Stimulated activated CD4-positive, alpha-beta T cell treated with anti-CD3 and anti-CD28 coated beads, Interleukin-4, amount 100 ng/mL, for 4 hours (primary cell): ENCODE data around the gene CD46.
A peak's percentile ranks its signal among the peaks of the same experiment; 100 is the strongest.
"Not testable (repeated sequence)": the region's sequence is repeated elsewhere in the genome, so short reads cannot be mapped to it uniquely, and the experiment has no call there.

Source experiments
- DNase-seq, 2 experiments: peaks; one replicate each; pipeline ENCODE4 v3.0.0-alpha.2; 2020

CD46 gene

DNA sequence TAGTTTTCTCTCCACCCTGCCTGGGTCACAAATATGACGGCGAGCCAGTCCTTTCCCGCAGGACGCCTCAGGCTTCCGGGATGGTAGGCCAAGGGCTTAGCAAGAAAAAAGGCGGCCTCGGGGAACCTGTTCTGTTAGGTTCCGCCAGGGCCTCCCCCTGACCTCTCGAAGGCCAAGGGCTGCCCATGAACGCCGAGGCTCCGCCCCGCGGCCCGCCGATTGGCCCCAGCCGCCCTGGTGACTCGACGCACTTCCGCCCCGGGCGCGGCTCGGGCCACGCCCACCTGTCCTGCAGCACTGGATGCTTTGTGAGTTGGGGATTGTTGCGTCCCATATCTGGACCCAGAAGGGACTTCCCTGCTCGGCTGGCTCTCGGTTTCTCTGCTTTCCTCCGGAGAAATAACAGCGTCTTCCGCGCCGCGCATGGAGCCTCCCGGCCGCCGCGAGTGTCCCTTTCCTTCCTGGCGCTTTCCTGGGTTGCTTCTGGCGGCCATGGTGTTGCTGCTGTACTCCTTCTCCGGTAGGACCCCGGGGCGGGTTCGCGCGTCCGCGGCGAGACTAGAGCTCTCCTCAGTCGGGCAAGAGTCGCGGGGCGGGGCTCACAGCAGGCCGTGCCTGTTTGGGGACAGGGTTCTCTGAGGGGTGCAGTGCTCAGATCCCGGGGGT lies at the start of gene CD46:
TSS of gene CD46 (plus strand) at position 265 of the 666 bp plus-strand sequence. CDS start at position 424, 159 bp downstream.
- peak; percentile 92 for DNase-seq

DNA sequence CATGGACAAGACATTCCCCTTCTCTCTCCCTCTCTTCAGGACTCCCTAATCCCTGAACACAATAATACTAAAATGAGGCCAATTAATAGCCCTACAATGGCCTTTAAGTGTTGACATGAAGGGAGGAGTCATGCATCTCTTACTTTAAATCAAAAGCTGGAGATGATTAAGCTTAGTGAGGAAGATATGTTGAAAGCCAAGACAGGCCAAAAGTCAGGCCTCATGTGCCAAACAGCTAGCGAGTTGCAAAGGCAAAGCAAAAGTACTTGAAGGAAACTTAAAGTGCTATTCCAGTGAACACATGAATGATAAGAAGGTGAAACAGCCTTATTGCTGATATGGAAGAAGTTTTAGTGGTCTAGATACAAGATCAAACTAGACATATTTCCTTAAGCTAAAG lies 49.5 kb upstream of the CD46 start:
- no peak for DNase-seq

DNA sequence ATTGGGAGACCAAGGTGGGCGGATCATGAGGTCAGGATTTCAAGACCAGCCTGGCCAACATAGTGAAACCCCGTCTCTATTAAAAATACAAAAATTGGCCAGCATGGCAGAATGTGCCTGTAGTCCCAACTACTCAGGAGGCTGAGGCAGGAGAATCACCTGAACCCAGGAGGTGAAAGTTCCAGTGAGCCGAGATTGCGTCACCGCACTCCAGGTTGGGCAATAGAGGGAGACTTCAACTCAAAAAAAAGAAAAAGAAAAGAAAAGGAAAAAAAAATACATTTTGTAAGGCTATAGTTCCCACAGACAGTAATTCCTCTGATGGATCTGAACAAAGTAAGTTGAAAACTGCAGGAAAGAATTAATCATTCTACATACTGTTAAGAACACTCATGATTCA lies 48.1 kb upstream of the CD46 start:
- DNase-seq = no peak

DNA sequence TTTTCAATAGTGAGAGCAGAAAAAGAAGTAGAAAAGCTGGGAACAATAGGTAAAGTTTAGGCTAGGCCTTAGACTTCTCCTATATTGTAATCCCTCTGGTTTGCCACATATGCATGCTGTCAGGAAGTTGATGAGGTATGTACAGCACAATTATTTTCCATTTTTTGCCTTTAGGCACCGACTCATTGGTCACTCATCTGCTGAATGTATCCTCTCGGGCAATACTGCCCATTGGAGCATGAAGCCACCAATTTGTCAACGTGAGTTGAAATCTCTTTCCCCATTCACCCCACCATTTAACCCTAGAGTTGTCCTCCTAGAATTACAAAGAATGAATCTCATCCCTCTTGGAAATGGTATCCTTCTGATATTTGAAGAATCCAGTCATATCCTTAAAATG lies 43.9 kb upstream of the CD46 start:
- DNase-seq = not testable (repeated sequence)

DNA sequence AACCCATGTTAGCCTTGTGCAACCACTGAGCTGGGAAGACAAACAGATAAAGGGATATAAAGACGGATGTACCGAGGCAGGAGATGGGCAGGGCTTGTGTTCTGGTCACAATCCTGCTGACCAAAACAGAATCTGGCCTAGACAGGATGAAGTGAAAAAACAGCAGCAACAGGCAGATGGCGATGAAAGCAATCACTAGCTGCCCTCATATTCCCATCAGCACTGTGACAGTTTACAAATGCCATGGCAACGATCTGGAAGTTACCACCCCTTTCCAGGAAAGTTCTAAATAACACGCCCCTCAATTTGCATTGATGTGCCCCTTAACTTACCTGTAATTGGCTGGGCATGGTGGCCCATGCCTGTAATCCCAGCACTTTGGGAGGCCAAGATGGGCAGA lies 40.6 kb upstream of the CD46 start:
- no peak for DNase-seq

DNA sequence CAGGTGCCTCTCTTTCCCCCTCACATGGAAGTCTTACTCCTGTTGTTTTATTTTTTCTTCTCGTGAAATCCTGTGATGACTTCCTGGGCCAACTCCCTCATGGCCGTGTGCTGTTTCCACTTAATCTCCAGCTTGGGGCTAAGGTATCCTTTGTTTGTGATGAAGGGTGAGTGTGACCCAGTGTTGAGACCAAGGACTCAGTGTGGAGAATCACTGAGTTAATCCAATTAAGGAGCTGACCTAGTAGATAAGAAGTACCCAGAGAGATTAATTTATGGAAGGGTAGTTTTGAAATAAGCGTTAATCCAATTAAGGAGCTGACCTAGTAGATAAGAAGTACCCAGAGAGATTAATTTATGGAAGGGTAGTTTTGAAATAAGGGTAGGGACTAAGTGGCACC lies 39.2 kb upstream of the CD46 start:
- not testable (repeated sequence) for DNase-seq

DNA sequence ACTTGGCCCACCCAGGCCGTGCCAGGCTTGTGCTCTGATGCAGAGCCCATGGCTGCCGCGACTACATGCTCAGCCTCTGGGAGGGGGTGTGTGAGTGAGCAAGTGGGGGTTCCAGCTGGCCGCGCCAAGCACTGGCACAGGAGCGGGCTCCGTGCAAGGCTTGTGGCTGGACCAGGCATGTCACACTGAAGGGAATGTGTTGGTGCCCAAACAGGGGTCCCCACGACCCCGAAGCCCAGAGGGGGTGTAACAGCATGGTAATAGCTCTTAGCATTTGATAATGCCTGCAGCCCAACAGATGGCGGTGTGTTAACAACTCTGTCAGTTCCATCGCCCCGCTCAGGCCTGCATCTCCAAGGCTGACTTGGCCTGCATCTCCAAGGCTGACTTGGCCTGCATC lies 38.3 kb upstream of the CD46 start:
- DNase-seq = no peak

DNA sequence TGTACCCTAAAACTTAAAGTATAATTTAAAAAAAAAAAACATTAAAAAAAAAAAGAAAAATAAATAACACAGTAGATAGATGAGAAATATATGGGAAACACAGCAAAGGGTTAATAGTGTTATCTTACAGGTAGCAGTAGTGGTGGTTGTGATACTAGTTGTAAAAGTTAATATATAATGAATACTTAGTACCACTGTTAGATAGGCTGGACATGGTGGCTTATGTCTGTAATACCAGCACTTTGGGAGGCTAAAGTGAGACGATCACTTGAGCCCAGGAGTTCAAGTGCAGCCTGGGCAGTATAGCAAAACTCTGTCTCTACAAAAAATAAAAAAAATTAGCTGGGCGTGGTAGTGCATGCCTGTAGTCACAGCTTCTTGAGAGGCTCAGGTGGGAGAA lies 32.6 kb upstream of the CD46 start:
- no peak for DNase-seq

DNA sequence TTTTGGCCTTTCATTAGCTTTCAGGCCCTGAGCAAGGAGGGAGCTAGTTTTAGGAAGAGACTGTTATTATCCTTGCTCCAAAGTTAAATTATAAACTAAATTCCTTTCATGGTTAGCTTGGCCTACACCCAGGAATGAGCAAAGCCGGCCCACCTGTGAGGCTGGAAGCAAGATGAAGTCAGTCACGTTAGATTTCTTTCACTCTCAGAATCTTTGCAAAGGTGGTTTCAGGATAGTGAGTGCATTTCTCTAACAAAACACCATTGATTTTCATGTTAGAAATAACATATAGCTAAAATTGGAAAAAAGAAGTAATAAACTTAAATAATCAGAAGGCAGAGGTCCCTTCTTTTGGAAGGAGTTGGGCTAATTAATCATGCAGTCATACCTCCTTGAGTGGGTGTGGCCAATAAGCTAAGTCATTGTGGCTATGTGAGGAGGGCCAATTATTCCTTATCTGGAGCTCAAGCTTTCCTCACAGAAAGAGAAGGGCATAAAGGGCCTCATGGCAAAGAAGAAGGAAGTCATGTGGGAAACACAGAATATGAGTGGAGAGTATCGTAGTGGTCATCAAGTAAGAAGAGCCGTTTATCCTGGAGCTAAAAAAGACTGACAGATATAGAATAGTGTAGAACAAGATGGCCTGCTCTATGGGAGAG lies 23.5 kb upstream of the CD46 start:
- not testable (repeated sequence) for DNase-seq

DNA sequence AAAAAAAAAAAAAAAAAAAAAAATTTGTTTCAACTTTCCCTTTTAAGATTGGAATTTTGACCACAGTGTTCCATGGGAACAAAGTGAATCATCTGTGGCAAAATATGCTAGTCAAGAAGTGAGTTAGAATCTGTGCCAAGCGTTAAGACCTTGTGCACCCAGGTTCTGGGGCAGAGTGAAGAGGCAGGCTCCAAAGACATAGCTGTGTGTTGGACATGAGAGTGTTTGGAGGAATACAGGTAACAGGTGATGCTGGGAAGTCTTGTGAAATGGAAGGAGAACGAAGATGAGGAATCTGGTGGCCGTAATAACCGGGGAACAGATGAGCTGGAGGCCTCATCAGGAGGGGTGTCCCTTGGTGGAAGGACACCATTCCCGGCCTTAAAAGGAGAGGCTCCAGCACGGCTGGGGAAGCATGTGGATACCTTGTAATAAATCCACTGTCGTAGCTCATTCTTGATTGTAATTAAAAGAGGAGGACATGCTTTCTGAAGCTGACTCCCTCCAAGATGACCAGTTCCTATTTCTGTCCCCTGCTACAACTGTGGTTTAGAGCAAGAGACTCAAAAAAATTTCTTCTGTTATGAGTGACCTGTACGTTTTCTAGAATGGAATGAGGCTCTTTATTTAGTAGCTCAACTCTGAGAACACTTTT lies 14.2 kb upstream of the CD46 start:
- DNase-seq = not testable (repeated sequence)

DNA sequence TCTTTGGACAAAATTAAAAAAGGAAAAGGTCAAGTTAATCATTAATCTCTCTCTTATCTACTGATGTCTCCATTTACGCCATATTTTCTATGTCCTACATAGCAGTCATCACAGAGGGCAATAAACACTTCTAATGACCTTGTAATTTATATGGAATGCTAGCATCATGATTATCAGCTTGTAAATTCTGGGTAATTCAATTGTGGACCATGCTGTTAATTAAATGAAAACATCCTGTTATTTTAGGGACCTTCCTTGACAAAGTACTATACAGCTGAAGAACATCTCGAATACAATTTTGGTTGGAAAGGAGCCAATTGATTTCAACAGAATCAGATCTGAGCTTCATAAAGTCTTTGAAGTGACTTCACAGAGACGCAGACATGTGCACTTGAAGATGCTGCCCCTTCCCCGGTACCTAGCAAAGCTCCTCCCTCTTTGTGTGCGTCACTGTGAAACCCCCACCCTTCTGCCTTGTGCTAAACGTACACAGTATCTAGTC lies 13.6 kb upstream of the CD46 start:
- DNase-seq = peak in 1 of 2 experiments; percentile 47

DNA sequence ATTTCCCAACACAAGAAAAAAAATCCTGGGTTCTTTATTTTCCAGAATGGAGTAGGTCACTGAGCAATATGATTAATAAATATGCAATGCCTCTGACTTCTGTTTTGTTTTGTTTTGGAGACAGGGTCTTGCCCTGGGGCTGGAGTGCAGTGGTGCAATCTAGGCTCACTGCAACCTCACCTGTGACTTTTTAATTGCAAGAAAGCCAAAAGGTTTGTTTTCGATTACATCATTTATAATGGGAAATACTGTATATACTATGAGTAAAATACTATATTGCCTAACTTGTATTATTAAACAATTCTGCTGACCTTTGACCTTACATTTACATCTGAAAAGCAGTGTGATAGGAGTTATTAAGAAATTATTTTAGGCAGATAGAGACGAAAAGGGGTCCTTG lies 11.6 kb upstream of the CD46 start:
- DNase-seq = no peak

DNA sequence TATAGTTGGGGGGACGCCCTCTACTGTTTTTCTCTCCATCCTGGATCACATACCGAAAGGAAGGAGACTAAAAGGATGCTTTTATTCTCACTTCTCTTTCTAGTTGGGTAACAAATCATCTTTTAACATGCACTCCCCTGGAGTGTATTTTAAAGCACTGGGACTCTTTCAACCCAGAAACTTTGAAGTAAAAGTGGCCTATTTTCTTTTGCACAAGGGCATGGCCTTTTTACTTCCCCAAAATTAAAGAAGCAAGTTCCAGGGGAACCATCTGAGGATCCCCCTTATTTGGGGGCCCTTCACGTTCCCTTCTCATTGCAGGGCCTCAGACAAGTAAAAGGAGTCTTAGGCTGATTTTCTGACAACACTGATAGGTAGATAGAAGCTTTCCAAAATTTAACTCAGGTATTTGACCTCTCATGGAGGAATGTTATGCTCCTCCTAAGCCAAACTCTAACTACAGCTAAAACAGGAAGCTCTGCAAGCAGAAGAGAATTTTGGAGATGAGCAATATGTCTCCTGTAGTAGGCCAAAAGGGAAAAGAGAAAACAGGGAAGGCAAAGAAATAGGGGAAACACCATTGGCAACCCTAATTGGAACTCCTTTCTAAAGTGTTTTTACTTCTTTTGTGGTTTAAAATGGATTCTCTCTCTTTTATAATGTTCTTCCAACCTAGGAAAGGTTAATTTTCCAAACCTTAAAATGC lies 8.9 kb upstream of the CD46 start:
- no peak for DNase-seq

DNA sequence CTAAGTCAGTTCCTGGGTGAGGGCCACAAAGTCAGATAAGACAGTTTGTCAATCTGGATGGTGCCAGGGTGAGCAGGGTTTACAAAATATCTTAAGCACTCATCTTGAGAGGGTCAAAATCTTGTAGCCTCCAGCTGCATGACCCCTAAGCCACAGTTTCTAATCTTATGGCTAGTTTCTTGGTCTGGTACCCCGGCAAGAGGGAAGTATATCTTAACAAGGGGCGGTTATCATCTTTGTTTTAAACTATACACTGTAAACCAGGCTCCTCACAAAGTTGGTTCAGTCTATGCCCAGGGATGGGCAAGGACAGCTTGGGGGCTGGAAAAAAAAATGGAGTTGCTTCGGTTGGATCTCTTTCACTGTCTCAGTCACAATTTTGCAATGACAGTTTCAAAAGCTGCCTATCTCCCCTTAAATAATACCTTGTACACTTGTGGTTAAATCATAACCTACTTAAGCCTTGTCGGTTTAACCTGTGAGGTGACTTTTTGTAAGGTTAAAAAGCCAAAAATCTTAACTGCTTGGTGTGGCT lies 7.8 kb upstream of the CD46 start:
- DNase-seq = no peak

DNA sequence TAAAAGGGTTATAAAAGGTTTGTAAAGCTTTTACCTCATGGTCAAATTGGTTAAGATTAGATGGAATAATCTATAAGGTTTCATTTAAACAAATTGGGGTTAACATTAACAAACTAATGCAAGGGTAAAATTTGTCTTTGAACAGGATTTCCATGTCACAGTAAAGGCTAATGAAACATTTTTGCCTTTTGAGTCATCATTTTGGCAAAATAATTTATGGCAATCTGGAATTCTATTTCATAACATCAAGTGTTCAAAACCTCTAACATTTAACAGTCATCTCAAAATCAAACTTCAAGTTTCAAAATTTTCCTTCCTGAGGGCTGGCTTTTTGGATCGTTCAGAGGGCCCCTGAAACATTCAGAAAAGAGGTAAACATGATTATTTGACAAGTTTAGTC lies 6.6 kb upstream of the CD46 start:
- no peak for DNase-seq

DNA sequence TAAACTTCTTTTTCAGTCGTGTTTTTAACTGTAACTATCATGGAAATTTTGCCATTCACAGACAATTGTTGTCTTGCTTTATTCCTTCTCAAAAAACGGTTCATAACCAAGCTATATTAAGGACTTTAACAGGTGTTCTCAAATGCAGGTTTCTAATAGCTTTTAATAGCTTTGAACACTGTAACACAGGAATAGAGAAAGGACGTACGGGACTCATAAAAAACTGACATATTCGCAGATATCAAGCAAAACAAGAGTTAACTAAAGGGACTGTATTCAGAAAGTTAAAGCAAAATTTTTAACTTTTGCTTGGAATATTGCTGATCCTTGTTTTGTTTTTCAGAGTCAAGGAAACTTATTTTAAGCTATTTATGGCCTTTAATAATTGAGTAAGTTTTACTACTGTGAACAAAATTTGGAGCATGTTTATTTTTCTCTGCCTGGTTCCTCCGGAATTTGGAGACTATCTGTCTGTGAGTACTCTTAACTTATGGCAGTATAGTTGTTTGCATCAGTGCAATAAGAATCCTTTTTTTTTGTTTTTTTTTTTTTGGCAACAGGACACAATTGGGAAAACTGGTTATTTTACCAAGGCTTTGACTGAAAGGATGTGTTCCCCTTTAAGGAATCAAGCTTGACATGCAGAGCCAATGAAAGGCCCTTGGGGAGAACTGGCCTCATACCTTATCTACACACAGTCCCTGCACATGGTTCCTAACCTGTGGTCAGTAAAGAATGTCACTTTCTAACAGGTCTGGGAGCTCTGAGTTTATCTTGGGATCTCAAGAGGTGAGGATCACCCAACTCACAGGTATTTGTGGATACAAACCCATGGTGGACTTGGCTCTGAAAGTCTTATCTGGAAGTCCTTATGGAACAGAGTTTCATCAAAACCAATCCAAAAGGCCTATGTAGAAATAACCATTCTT lies 5.8 kb upstream of the CD46 start:
- no peak for DNase-seq

DNA sequence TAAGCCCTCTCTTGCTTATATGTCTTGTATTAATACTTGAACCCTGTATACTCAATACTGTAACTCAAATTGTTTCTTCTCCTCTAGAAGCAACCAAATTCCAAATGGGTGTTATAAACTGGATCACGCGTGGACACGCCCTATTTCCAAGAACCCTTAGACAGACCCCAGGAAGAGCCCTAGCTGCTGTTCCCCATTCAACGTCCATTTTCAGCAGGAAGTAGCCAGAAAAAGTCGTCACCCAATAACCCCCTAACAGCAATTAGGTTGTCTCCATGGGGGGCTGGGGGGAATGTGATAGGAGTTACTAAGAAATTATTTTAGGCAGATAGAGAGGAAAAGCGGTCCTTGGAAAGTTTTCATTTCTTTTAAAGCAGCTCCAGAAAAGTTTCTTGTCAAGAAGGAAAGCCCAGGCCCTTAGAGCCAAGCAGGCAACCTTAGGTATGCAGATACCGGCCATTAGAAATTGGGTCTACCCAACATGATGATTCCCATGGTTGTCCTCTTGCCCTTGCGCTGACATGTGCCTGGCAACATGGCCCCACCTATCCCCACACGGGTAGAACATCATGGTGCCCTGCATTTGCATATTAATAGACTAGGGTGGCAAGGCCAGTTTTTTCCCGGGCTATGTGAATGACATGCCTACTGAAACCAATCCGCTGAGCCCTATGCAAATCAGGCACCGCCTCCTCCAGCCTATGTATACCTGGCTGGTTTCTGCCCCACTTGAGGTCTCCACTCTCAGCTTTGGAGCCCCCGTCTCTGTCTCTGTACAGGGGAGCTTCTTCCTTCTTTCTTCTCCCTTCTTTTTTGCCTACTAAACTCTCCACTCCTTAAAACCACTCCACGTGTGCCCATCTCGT lies 4.0 kb upstream of the CD46 start:
- DNase-seq = no peak

DNA sequence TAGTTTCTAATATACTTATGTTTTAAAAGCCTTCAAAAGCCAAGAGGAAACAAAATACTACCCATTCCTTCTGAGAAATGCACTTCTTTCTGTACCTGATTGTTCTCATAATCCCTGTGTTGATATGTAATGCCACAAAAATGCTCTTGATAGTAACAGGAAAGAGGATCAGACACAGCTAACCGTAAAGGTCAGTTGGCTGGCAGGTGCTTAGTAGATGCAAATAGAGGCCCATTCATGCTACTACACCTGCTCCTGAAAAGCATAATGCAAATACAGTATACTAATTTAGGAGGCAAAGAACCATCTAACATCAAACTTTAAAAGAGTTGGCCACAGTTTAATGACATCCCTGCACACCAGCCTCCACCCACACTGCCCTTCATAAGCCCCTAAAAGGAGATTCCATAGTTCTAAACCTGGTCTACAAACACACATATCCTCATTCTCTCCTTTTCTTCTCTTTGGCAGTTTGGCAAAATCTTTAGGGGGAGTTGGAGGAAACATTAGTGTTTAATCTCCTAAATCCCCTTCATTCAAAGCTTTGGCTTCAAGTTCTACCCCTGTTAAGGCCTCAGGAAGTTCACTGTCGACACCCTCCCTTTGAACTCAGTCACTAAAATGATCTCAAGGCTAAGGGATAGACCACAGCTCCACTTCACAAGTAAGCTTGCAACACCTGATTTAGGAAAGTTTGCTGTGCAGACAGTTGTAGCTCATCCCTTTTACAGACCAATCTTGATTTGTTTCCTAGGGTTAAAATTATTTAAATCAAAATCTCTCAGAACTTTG lies 2.9 kb upstream of the CD46 start:
- no peak for DNase-seq

DNA sequence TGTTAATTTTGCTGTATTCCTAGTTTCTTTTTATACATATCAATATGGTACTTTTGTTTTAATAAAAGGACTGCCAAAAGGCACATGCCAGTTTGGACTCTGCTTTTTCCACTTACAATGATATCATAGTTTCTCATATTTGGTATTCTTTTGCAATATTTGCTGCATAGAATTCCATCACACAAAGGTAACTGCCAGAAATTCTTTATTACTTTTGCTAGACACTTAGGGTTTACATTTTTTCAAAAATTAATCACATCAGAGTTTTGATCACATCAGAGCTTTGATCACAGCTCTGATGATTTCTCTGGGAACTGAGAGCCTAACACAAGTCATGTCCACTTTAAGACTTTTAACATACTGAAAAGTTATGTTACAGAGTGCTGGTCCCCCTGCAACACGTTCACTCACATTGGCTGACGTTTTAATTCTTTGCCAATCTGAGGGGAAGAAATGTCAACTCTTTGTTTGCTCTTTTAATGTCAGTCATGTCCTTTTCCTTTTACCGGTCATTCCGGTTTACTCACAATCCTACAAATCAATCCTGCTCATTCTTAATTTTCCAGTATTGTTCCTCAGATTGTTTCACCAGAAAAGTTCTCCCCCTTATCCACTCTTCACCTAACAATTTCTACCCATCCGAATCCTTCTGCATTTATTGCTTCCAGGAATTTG lies 1.1 kb upstream of the CD46 start:
- no peak for DNase-seq

DNA sequence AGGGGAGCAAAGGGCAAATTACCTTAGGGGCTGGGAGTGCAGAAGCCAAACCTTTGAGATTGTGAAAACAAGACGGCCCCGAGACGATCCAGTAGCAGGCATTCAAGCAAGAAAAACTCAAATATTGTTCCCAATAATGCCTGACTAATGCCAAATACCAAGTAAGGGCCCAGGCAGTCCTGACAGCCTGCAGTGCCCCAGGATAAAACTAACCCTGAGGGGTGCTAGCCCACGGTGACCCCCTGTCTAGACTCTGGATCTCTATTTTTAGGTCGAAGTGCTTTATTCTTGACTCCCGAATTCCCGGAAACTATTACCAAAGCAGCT lies 428 bp upstream of the CD46 start:
- DNase-seq = not testable (repeated sequence)
